A549 (cell line): ENCODE results near the gene PDE3B. TPM values are rescaled to one million over a fixed set of nuclear protein-coding genes. Genes with fewer than 3 reads are reported as not detected.

ENCODE experiments used
- ATAC-seq, 2 experiments: fragments of 200-7000 bp in 1 of 2; fragments of >200 bp in 1 of 2; cut with Nextera tagmentation in 1 of 2; cut with Tn5 transposase in 1 of 2; 3 replicates each; pipeline versions ENCODE4 v1.8.0 to v1.9.1; 2018 to 2020; ENCODE audit warnings: mild to moderate bottlenecking in 1 of 2, moderate library complexity in 1 of 2
- CTCF ChIA-PET: fragments of 300-600 bp; sonication (Branson Sonifier 250); formaldehyde crosslinking; extraction: SDS; loops from one replicate; lab custom pipeline; 2021; ENCODE audit warnings: antibody characterized with exemption, inconsistent platforms; lab: Yijun Ruan, JAX
- POLR2A ChIA-PET: fragments of 350-600 bp; formaldehyde crosslinking; extraction: SDS; loops from one replicate; lab custom pipeline; 2021; ENCODE audit warnings: antibody characterized with exemption, inconsistent platforms; lab: Yijun Ruan, JAX
- DNase-seq, 2 experiments: peaks; one replicate each; pipeline versions ENCODE4 v3.0.0 to v3.0.0-alpha.2; 2011 to 2016; ENCODE audit warnings: low read depth in 1 of 2, low spot score in 1 of 2
- FAIRE-seq: peaks from 2 replicates; lab custom pipeline; 2011; peaks lifted over from hg19 to GRCh38; lab: Jason Lieb, UNC
- H3K27ac ChIP-seq, 2 experiments: fragments of >200 bp; sonication (Bioruptor Twin); formaldehyde crosslinking; 3 replicates each; pipeline ENCODE4 v1.5.1; 2016 to 2017
- H3K4me1 ChIP-seq: fragments of >200 bp; sonication (Bioruptor Twin); formaldehyde crosslinking; 3 replicates; pipeline ENCODE4 v1.6.1; 2016
- H3K4me2 ChIP-seq: fragments of >200 bp; sonication (Bioruptor Twin); formaldehyde crosslinking; 3 replicates; pipeline ENCODE4 v1.6.1; 2016
- H3K4me3 ChIP-seq: fragments of >200 bp; sonication (Bioruptor Twin); formaldehyde crosslinking; 3 replicates; pipeline ENCODE4 v1.5.1; 2016
- H3K9me3 ChIP-seq: fragments of >200 bp; sonication (Bioruptor Twin); formaldehyde crosslinking; 3 replicates; pipeline ENCODE4 v1.6.1; 2016
- CBX2 ChIP-seq: fragments of 200-600 bp; sonication (generic); IDR thresholded peaks from 2 replicates; pipeline ENCODE4 v1.6.1; 2016; ENCODE audit warnings: low read depth, mild to moderate bottlenecking, borderline replicate concordance
- CEBPB ChIP-seq, 2 experiments: fragments of >200 bp in 1 of 2; sonication (Bioruptor Twin) in 1 of 2; formaldehyde crosslinking in 1 of 2; IDR thresholded peaks; 2 replicates each; pipeline ENCODE4 v1.6.1; 2012 to 2016
- CHD2 ChIP-seq: fragments of 150-350 bp; IDR thresholded peaks from 2 replicates; pipeline ENCODE4 v1.6.1; 2014; ENCODE audit warnings: low read length; ENCODE audit not compliant: partially characterized antibody
- EHF ChIP-seq: fragments of 250-450 bp; sonication (Bioruptor Pico); IDR thresholded peaks from 2 replicates; pipeline ENCODE4 v1.5.0; 2020; ENCODE audit warnings: mild to moderate bottlenecking
- EP300 ChIP-seq, 2 experiments: fragments of >200 bp; sonication (Bioruptor Twin); formaldehyde crosslinking; IDR thresholded peaks; 2 replicates in 1 of 2; 3 replicates in 1 of 2; pipeline ENCODE4 v1.6.1; 2016 to 2017
- GATA3 ChIP-seq: IDR thresholded peaks from 2 replicates; pipeline ENCODE4 v1.6.1; 2012; ENCODE audit warnings: borderline replicate concordance
- HDAC2 ChIP-seq: fragments of 200-600 bp; sonication (generic); IDR thresholded peaks from 2 replicates; pipeline ENCODE4 v1.6.1; 2016
- HEYL ChIP-seq: fragments of 250-450 bp; sonication (Bioruptor Pico); IDR thresholded peaks from 2 replicates; pipeline ENCODE4 v1.8.0; 2021; ENCODE audit warnings: mild to moderate bottlenecking, moderate library complexity
- JUN ChIP-seq, 2 experiments: fragments of >200 bp; sonication (Bioruptor Twin); formaldehyde crosslinking; IDR thresholded peaks; 2 replicates in 1 of 2; 3 replicates in 1 of 2; pipeline ENCODE4 v1.6.1; 2016 to 2017
- MAFK ChIP-seq: fragments of 450-650 bp; IDR thresholded peaks from 2 replicates; pipeline ENCODE4 v1.6.1; 2014; ENCODE audit not compliant: partially characterized antibody
- MAX ChIP-seq: IDR thresholded peaks from 2 replicates; pipeline ENCODE4 v1.6.1; 2012
- POLR2A ChIP-seq: IDR thresholded peaks from 2 replicates; pipeline ENCODE4 v1.6.1; 2012; ENCODE audit warnings: mild to moderate bottlenecking, low read length
- RARB ChIP-seq: fragments of 250-450 bp; sonication (Bioruptor Pico); IDR thresholded peaks from 2 replicates; pipeline ENCODE4 v1.8.0; 2021; ENCODE audit warnings: mild to moderate bottlenecking, moderate library complexity
- REST ChIP-seq: fragments of 200-600 bp; sonication (generic); IDR thresholded peaks from 2 replicates; pipeline ENCODE4 v1.6.1; 2016; ENCODE audit warnings: antibody characterized with exemption, mild to moderate bottlenecking, moderate library complexity
- RFX5 ChIP-seq: fragments of 450-650 bp; IDR thresholded peaks from 2 replicates; pipeline ENCODE4 v1.7.1; 2014; ENCODE audit warnings: antibody characterized with exemption, mild to moderate bottlenecking, moderate library complexity
- RNF2 ChIP-seq: fragments of 200-600 bp; sonication (generic); IDR thresholded peaks from 2 replicates; pipeline ENCODE4 v1.6.1; 2016; ENCODE audit warnings: low read depth, mild to moderate bottlenecking, antibody characterized with exemption, moderate library complexity, borderline replicate concordance
- SREBF2 ChIP-seq: fragments of 450-650 bp; IDR thresholded peaks from 2 replicates; pipeline ENCODE4 v1.6.1; 2014; ENCODE audit warnings: mild to moderate bottlenecking, moderate library complexity
- ZC3H11A ChIP-seq: fragments of 450-650 bp; IDR thresholded peaks from 2 replicates; pipeline ENCODE4 v1.6.1; 2014; ENCODE audit warnings: antibody characterized with exemption, mild to moderate bottlenecking
- ZFP36 ChIP-seq: fragments of 450-650 bp; IDR thresholded peaks from 2 replicates; pipeline ENCODE4 v1.6.1; 2014; ENCODE audit warnings: borderline replicate concordance; ENCODE audit not compliant: partially characterized antibody
- WGBS: methylation state at CpG from one replicate; pipeline ENCODE4 v1.1.6; 2017; ENCODE audit errors: missing lambda C conversion rate; 5-methylcytosine and 5-hydroxymethylcytosine counted together
- polyA plus RNA-seq, 4 experiments: library from polyadenylated mRNA; depleted of rRNA in 3 of 4; stranded (reverse); fragments of >200 nt; fragmentation: RNase III in 1 of 4; extraction: RNeasy Plus Mini Kit Qiagen cat#74134 plus additional on column Dnase treatment in 1 of 4; gene quantifications; 2 replicates in 3 of 4; 3 replicates in 1 of 4; pipeline ENCODE4 v1.2.3, GENCODE V29; 2011 to 2017

PDE3B gene
- polyA plus RNA-seq, 2 of the 4 experiments (the other 2 are of a cell fraction): 2.4 to 2.9 TPM

- H3K4me3 ChIP-seq: peak overlapping the region; percentile 52
- peak; percentile 25 to 43 for ATAC-seq
- peak overlapping the region; percentile 78 for H3K4me2 ChIP-seq
These were observed 261.8 kb downstream of the PDE3B start for GRCh38 chr11:14905104-14906033.

GRCh38 chr11:14906578-14906977 is 263.0 kb downstream of the PDE3B start:
- Histone ChIP-seq H3K27ac (no peak overlapping the region), H3K4me2 (no peak overlapping the region), H3K4me1 (peaks cover 6% of the 10 kb centered on the region; the same call in 2 of the 3 replicates)
- ChIA-PET CTCF (interaction anchor here (0.7 to 6.4 kb wide), 47 partner anchors 8 to 1707 kb away, joined by 3 to 129 read pairs (median 5); partner anchors contain the start of genes CALCB, CYP2R1, INSC and PSMA1), POLR2A (interaction anchor here (0.7 to 2.6 kb wide), 2 partner anchors 15 to 117 kb away, joined by 4 to 11 read pairs; partner anchors contain the start of gene CYP2R1)
- FAIRE-seq (no peak), ATAC-seq (no peak)
- 74% methylated on average over 5 of the region's 5 CpGs for WGBS
- TF ChIP-seq JUN (IDR thresholded peaks at IDR 0.05) (no peak), RARB (CRISPR knock-in tag) (no peak), REST (no peak), ZFP36 (no peak), CBX2 (no peak), HEYL (CRISPR knock-in tag) (no peak), GATA3 (no peak), RNF2 (no peak)
- TF ChIP-seq, all 56 proteins: peak for 0
- no peak for DNase-seq
- H3K4me3 ChIP-seq: no peak overlapping the region
- no peaks in the 10 kb centered on the region for H3K9me3 ChIP-seq

More at GRCh38 chr11:14905104-14906033, 261.8 kb downstream of the PDE3B start:
- Histone ChIP-seq H3K27ac (peak overlapping the region; percentile 49 to 86; a peak in 5 of 6 replicates), H3K4me1 (peaks cover 6% of the 10 kb centered on the region; the same call in 2 of the 3 replicates), H3K9me3 (no peaks in the 10 kb centered on the region)
- TF ChIP-seq MAX (0 out of 2 replicates have a peak, but pooled peaks have one; percentile 0), SREBF2 (no peak)
- ChIA-PET CTCF (interaction anchor here (0.6 to 6.4 kb wide), 20 partner anchors 12 to 521 kb away, joined by 3 to 129 read pairs (median 4); partner anchors contain the start of genes CALCB and CYP2R1), POLR2A (interaction anchor here (0.7 to 0.8 kb wide), 2 partner anchors 14 to 116 kb away, joined by 3 to 4 read pairs; partner anchors contain the start of gene CYP2R1)
- WGBS: 60% methylated on average over 45 of the region's 58 CpGs
- peak; percentile 29 to 49 for DNase-seq
- no peak for FAIRE-seq

GRCh38 chr11:14906993-14907392 is 263.4 kb downstream of the PDE3B start:
- H3K4me1 ChIP-seq: peaks cover 6% of the 10 kb centered on the region; the same call in 2 of the 3 replicates
- H3K4me3 ChIP-seq: no peak overlapping the region
- TF ChIP-seq HDAC2 (no peak), CEBPB (IDR thresholded peaks at IDR 0.05) (no peak), RFX5 (no peak), EP300 (IDR thresholded peaks at IDR 0.05) (no peak), CHD2 (no peak), MAFK (no peak), ZC3H11A (no peak), POLR2A (no peak), EHF (CRISPR knock-in tag) (no peak)
- no peak for FAIRE-seq
- ATAC-seq: no peak; a peak in 1 of 6 replicates
- CTCF ChIA-PET: interaction anchor here (0.6 to 6.4 kb wide), 58 partner anchors 9 to 1706 kb away, joined by 3 to 129 read pairs (median 5); partner anchors contain the start of genes CALCB, CYP2R1, INSC and PSMA1
- WGBS: 95% methylated on average over 6 of the region's 6 CpGs
- no peaks in the 10 kb centered on the region for H3K9me3 ChIP-seq
- POLR2A ChIA-PET: interaction anchor here (2.1 to 2.6 kb wide), 2 partner anchors 15 to 117 kb away, joined by 11 read pairs; partner anchors contain the start of gene CYP2R1
- no peak for DNase-seq
- peak overlapping the region; percentile 61; the same call in 2 of the 3 replicates for H3K4me2 ChIP-seq
- no peak overlapping the region for H3K27ac ChIP-seq
